Skeletal muscle tissue (tissue), 4 donors: ENCODE data around the gene P2RX5. TPM values are rescaled to one million over a fixed set of nuclear protein-coding genes. Genes with fewer than 3 reads are reported as not detected.
"Not testable (repeated sequence)": the region's sequence is repeated elsewhere in the genome, so short reads cannot be mapped to it uniquely, and the experiment has no call there.

Experiments used
- H3K27ac ChIP-seq: one replicate; pipeline ENCODE4 v1.7.0; 2013; ENCODE audit warnings: mild to moderate bottlenecking, low read depth, low read length, inconsistent platforms
- H3K27me3 ChIP-seq, 3 donors: one replicate each; pipeline ENCODE4 v1.7.0; 2013; ENCODE audit warnings: low read length in 3 of 3; ENCODE audit not compliant: control insufficient read depth in 3 of 3, insufficient read depth in 3 of 3
- H3K36me3 ChIP-seq, 3 donors: one replicate each; pipeline ENCODE4 v1.7.0; 2013; ENCODE audit warnings: low read length in 3 of 3; ENCODE audit not compliant: control insufficient read depth in 3 of 3, insufficient read depth in 3 of 3
- H3K4me1 ChIP-seq, 3 donors: one replicate each; pipeline ENCODE4 v1.7.0; 2013; ENCODE audit warnings: low read length in 3 of 3, mild to moderate bottlenecking in 3 of 3; ENCODE audit not compliant: control insufficient read depth in 3 of 3, insufficient read depth in 3 of 3
- H3K4me3 ChIP-seq, 3 donors: one replicate each; pipeline ENCODE4 v1.7.0; 2013; ENCODE audit warnings: low read length in 3 of 3
- H3K9ac ChIP-seq, 3 donors: one replicate each; pipeline ENCODE4 v1.7.0; 2013; ENCODE audit warnings: low read length in 3 of 3, mild to moderate bottlenecking in 3 of 3, moderate library complexity in 2 of 3, low read depth in 1 of 3
- H3K9me3 ChIP-seq, 3 donors: one replicate each; pipeline ENCODE4 v1.7.0; 2013; ENCODE audit warnings: low read length in 3 of 3; ENCODE audit not compliant: control insufficient read depth in 3 of 3
- total RNA-seq: library from RNA; depleted of rRNA; stranded (reverse); fragments of >200 nt; gene quantifications from one replicate; pipeline ENCODE4 v1.2.3, GENCODE V29; 2014
- donor health status: Osteomylitis.

Gene P2RX5
- total RNA-seq, 1 donor from 2014 or later = 13.0 TPM

GRCh38 chr17:3718201-3718600, 22.2 kb upstream of the P2RX5 start:
- H3K4me1 ChIP-seq = peaks cover 9 to 15% (median 13%) of the 10 kb centered on the region in 3 donors
- peak overlapping the region; percentile 16 for H3K27ac ChIP-seq
- no peak overlapping the region for H3K9ac ChIP-seq
- no peaks in the 10 kb centered on the region for H3K9me3 ChIP-seq
- H3K36me3 ChIP-seq = peaks cover 25 to 51% (median 38%) of the 10 kb centered on the region in 3 donors
- H3K4me3 ChIP-seq = no peak overlapping the region
- no peaks in the 10 kb centered on the region for H3K27me3 ChIP-seq

GRCh38 chr17:3715296-3715695, 19.3 kb upstream of the P2RX5 start:
- peaks cover 0 to 6% (median 5%) of the 10 kb centered on the region in 3 donors for H3K4me1 ChIP-seq
- peaks cover 29 to 55% (median 43%) of the 10 kb centered on the region in 3 donors for H3K36me3 ChIP-seq
- no peak overlapping the region for H3K27ac ChIP-seq
- H3K9me3 ChIP-seq = no peaks in the 10 kb centered on the region
- H3K27me3 ChIP-seq = no peaks in the 10 kb centered on the region
- H3K9ac ChIP-seq = no peak overlapping the region
- H3K4me3 ChIP-seq = no peak overlapping the region

GRCh38 chr17:3712811-3713463, 17.0 kb upstream of the P2RX5 start:
- Histone ChIP-seq H3K4me1 (no peaks in the 10 kb centered on the region), H3K36me3 (peaks cover 25 to 42% (median 38%) of the 10 kb centered on the region in 3 donors), H3K27ac (no peak overlapping the region)

GRCh38 chr17:3710951-3711383, 15.0 kb upstream of the P2RX5 start:
- H3K4me3 ChIP-seq = no peak overlapping the region
- H3K27ac ChIP-seq = no peak overlapping the region
- peaks cover 17 to 23% (median 18%) of the 10 kb centered on the region in 3 donors for H3K36me3 ChIP-seq
- H3K9ac ChIP-seq = no peak overlapping the region
- H3K27me3 ChIP-seq = no peaks in the 10 kb centered on the region
- H3K4me1 ChIP-seq = no peaks in the 10 kb centered on the region
- no peaks in the 10 kb centered on the region for H3K9me3 ChIP-seq

More at GRCh38 chr17:3712811-3713463, 17.0 kb upstream of the P2RX5 start:
- no peaks in the 10 kb centered on the region for H3K9me3 ChIP-seq
- no peaks in the 10 kb centered on the region for H3K27me3 ChIP-seq
- no peak overlapping the region for H3K4me3 ChIP-seq
- H3K9ac ChIP-seq = no peak overlapping the region

GRCh38 chr17:3708366-3708765, 12.4 kb upstream of the P2RX5 start:
- H3K4me1 ChIP-seq = no peaks in the 10 kb centered on the region
- H3K27ac ChIP-seq = no peak overlapping the region
- peaks cover 4 to 9% (median 6%) of the 10 kb centered on the region in 3 donors for H3K36me3 ChIP-seq
- no peaks in the 10 kb centered on the region for H3K27me3 ChIP-seq
- no peaks in the 10 kb centered on the region for H3K9me3 ChIP-seq
- no peak overlapping the region for H3K9ac ChIP-seq
- H3K4me3 ChIP-seq = no peak overlapping the region

- not testable (repeated sequence) for H3K27me3 ChIP-seq, H3K36me3 ChIP-seq, H3K9ac ChIP-seq, H3K9me3 ChIP-seq, H3K4me1 ChIP-seq, H3K27ac ChIP-seq, H3K4me3 ChIP-seq
These were observed 9.7 kb upstream of the P2RX5 start for GRCh38 chr17:3705718-3705984.

- Histone ChIP-seq H3K27ac (no peak overlapping the region), H3K4me3 (peak overlapping the region in 1 of 3 donors; percentile 13), H3K4me1 (no peaks in the 10 kb centered on the region), H3K9me3 (no peaks in the 10 kb centered on the region), H3K9ac (peak overlapping the region in 2 of 3 donors; percentile 33 to 52), H3K27me3 (no peaks in the 10 kb centered on the region), H3K36me3 (peaks cover 0 to 2% (median 0%) of the 10 kb centered on the region in 3 donors)
These were observed 9.2 kb upstream of the P2RX5 start for GRCh38 chr17:3704931-3705717.

GRCh38 chr17:3702041-3702539, 6.1 kb upstream of the P2RX5 start:
- H3K9me3 ChIP-seq, H3K36me3 ChIP-seq, H3K27ac ChIP-seq, H3K9ac ChIP-seq, H3K4me3 ChIP-seq, H3K27me3 ChIP-seq, H3K4me1 ChIP-seq: not testable (repeated sequence)

GRCh38 chr17:3699951-3700350, 4.0 kb upstream of the P2RX5 start:
- Histone ChIP-seq H3K4me1 (peaks cover 3 to 9% (median 4%) of the 10 kb centered on the region in 3 donors), H3K27me3 (peaks cover 0 to 5% (median under 1%) of the 10 kb centered on the region in 3 donors), H3K9me3 (no peaks in the 10 kb centered on the region), H3K9ac (no peak overlapping the region), H3K4me3 (no peak overlapping the region), H3K36me3 (peaks cover 0 to 4% (median 3%) of the 10 kb centered on the region in 3 donors), H3K27ac (no peak overlapping the region)

GRCh38 chr17:3698139-3698538, 2.2 kb upstream of the P2RX5 start:
- Histone ChIP-seq H3K9ac (no peak overlapping the region), H3K36me3 (peaks cover 0 to 4% (median 3%) of the 10 kb centered on the region in 3 donors), H3K27ac (no peak overlapping the region), H3K4me3 (no peak overlapping the region), H3K27me3 (peaks cover 0 to 9% (median 5%) of the 10 kb centered on the region in 3 donors), H3K9me3 (no peaks in the 10 kb centered on the region), H3K4me1 (peaks cover 5 to 24% (median 14%) of the 10 kb centered on the region in 3 donors)
